DND-41 (cell line): ENCODE results near the gene SGSH.

Experiments
- ATAC-seq: fragments of 200-7000 bp; cut with Tn5 transposase; 3 replicates; pipeline ENCODE4 v1.9.1; 2021; ENCODE audit warnings: low read depth; ENCODE audit not compliant: insufficient read depth
- DNase-seq: peaks from one replicate; pipeline ENCODE4 v3.0.0-alpha.2; 2020
- H2AFZ ChIP-seq: 2 replicates; pipeline ENCODE4 v1.6.0; 2012; ENCODE audit warnings: low read depth, low read length
- H3K27ac ChIP-seq: 2 replicates; pipeline ENCODE4 v1.5.1; 2012; ENCODE audit warnings: low read length, inconsistent platforms
- H3K27me3 ChIP-seq: fragments of 200-600 bp; sonication (generic); 2 replicates; pipeline ENCODE4 v1.6.0; 2012; ENCODE audit warnings: low read length, mild to moderate bottlenecking, inconsistent platforms; ENCODE audit not compliant: insufficient read depth, poor library complexity
- H3K36me3 ChIP-seq: 2 replicates; pipeline ENCODE4 v1.5.1; 2012; ENCODE audit warnings: low read length, inconsistent platforms; ENCODE audit not compliant: insufficient read depth
- H3K4me1 ChIP-seq: 2 replicates; pipeline ENCODE4 v1.5.1; 2012; ENCODE audit warnings: mild to moderate bottlenecking, low read length; ENCODE audit not compliant: insufficient read depth
- H3K4me2 ChIP-seq: 2 replicates; pipeline ENCODE4 v1.6.0; 2012; ENCODE audit warnings: mild to moderate bottlenecking, moderate library complexity, low read length, inconsistent platforms; ENCODE audit not compliant: insufficient read depth
- H3K4me3 ChIP-seq, 2 experiments: fragments of 200-600 bp in 1 of 2; shearing (Covaris generic) in 1 of 2; 2 replicates each; pipeline ENCODE4 v1.5.1; 2012 to 2016; ENCODE audit warnings: inconsistent platforms in 2 of 2, low read length in 2 of 2, mild to moderate bottlenecking in 2 of 2, low read depth in 1 of 2, moderate library complexity in 1 of 2
- H3K79me2 ChIP-seq: 2 replicates; pipeline ENCODE4 v1.6.0; 2012; ENCODE audit warnings: low read length, inconsistent platforms; ENCODE audit not compliant: insufficient read depth
- H3K9ac ChIP-seq: 2 replicates; pipeline ENCODE4 v1.6.0; 2012; ENCODE audit warnings: low read depth, mild to moderate bottlenecking, inconsistent platforms, low read length, moderate library complexity
- H3K9me3 ChIP-seq: 2 replicates; pipeline ENCODE4 v1.5.1; 2012; ENCODE audit warnings: low read length, moderate library complexity, mild to moderate bottlenecking, inconsistent platforms; ENCODE audit not compliant: insufficient read depth, severe bottlenecking
- H4K20me1 ChIP-seq: 2 replicates; pipeline ENCODE4 v1.6.0; 2012; ENCODE audit warnings: low read length; ENCODE audit not compliant: insufficient read depth
- CTCF ChIP-seq: IDR thresholded peaks from 2 replicates; pipeline ENCODE4 v1.5.1; 2012; ENCODE audit warnings: borderline replicate concordance, low read length, moderate library complexity, mild to moderate bottlenecking; ENCODE audit not compliant: poor library complexity, severe bottlenecking; ENCODE audit errors: extremely low read depth
- EZH2 ChIP-seq: IDR thresholded peaks from 3 replicates; pipeline ENCODE4 v1.6.1; 2012; ENCODE audit warnings: borderline replicate concordance, low read depth, mild to moderate bottlenecking, moderate library complexity, low read length, inconsistent platforms; ENCODE audit not compliant: severe bottlenecking

Gene SGSH

GRCh38 chr17:80233202-80233601, 13.1 kb upstream of the SGSH start:
- no peaks in the 10 kb centered on the region for H3K36me3 ChIP-seq
- ATAC-seq, result no peak
- H3K4me1 ChIP-seq, result no peaks in the 10 kb centered on the region
- TF ChIP-seq CTCF (no peak), EZH2 (no peak)
- no peak overlapping the region for H3K4me2 ChIP-seq
- H3K79me2 ChIP-seq, result no peaks in the 10 kb centered on the region
- no peak overlapping the region for H3K27ac ChIP-seq
- no peaks in the 10 kb centered on the region for H3K27me3 ChIP-seq
- no peak overlapping the region for H3K9ac ChIP-seq
- H3K9me3 ChIP-seq, result peaks cover 16% of the 10 kb centered on the region
- H2AFZ ChIP-seq, result no peak overlapping the region
- DNase-seq, result no peak
- no peak overlapping the region for H3K4me3 ChIP-seq
- H4K20me1 ChIP-seq, result no peaks in the 10 kb centered on the region

GRCh38 chr17:80232438-80232837, 12.3 kb upstream of the SGSH start:
- no peak overlapping the region for H3K4me2 ChIP-seq
- peaks cover 16% of the 10 kb centered on the region for H3K9me3 ChIP-seq
- no peak for ATAC-seq
- no peak for DNase-seq
- no peak overlapping the region for H2AFZ ChIP-seq
- H3K79me2 ChIP-seq, result no peaks in the 10 kb centered on the region
- H3K4me3 ChIP-seq, result no peak overlapping the region
- TF ChIP-seq EZH2 (no peak), CTCF (no peak)
- no peaks in the 10 kb centered on the region for H3K27me3 ChIP-seq
- H4K20me1 ChIP-seq, result peaks cover 3% of the 10 kb centered on the region
- H3K27ac ChIP-seq, result no peak overlapping the region
- no peaks in the 10 kb centered on the region for H3K36me3 ChIP-seq
- H3K9ac ChIP-seq, result no peak overlapping the region
- no peaks in the 10 kb centered on the region for H3K4me1 ChIP-seq

- H3K79me2 ChIP-seq, result no peaks in the 10 kb centered on the region
- H2AFZ ChIP-seq, result no peak overlapping the region
- DNase-seq (no peak), ATAC-seq (no peak)
- H3K9ac ChIP-seq, result no peak overlapping the region
- H3K9me3 ChIP-seq, result peaks cover 14% of the 10 kb centered on the region
- TF ChIP-seq CTCF (no peak), EZH2 (no peak)
- no peak overlapping the region for H3K4me3 ChIP-seq
- H3K4me2 ChIP-seq, result no peak overlapping the region
- peaks cover 3% of the 10 kb centered on the region for H4K20me1 ChIP-seq
- H3K27ac ChIP-seq, result no peak overlapping the region
- H3K27me3 ChIP-seq, result no peaks in the 10 kb centered on the region
- no peaks in the 10 kb centered on the region for H3K4me1 ChIP-seq
- no peaks in the 10 kb centered on the region for H3K36me3 ChIP-seq
Observed at GRCh38 chr17:80229011-80229410, 8.9 kb upstream of the SGSH start.

- no peaks in the 10 kb centered on the region for H3K27me3 ChIP-seq
- TF ChIP-seq EZH2 (no peak), CTCF (no peak)
- no peak overlapping the region for H2AFZ ChIP-seq
- H3K4me1 ChIP-seq, result no peaks in the 10 kb centered on the region
- H3K9me3 ChIP-seq, result peaks cover 14% of the 10 kb centered on the region
- H3K27ac ChIP-seq, result no peak overlapping the region
- DNase-seq, result no peak
- peaks cover 3% of the 10 kb centered on the region for H4K20me1 ChIP-seq
- no peak overlapping the region for H3K4me3 ChIP-seq
- H3K9ac ChIP-seq, result no peak overlapping the region
- no peak for ATAC-seq
- no peaks in the 10 kb centered on the region for H3K36me3 ChIP-seq
- no peaks in the 10 kb centered on the region for H3K79me2 ChIP-seq
- no peak overlapping the region for H3K4me2 ChIP-seq
Observed at GRCh38 chr17:80228477-80228876, 8.3 kb upstream of the SGSH start.
